T follicular helper cell (primary cell): ENCODE data around the gene PLSCR4.

ENCODE experiments used
- DNase-seq: peaks from one replicate; pipeline ENCODE4 v3.0.0-alpha.2; 2020; ENCODE audit warnings: low read depth

PLSCR4 gene

GRCh38 chr3:146160964-146161662 lies 89.8 kb downstream of the PLSCR4 start, which contains the start of gene PLOD2:
Gene PLOD2, minus strand, starts transcription at chr3:146161184. Its CDS starts 195 bp downstream, at chr3:146160989.
- no peak for DNase-seq

GRCh38 chr3:146160321-146160963 lies 90.5 kb downstream of the PLSCR4 start:
- DNase-seq, result no peak

GRCh38 chr3:146159616-146160320 lies 91.1 kb downstream of the PLSCR4 start:
- no peak for DNase-seq

GRCh38 chr3:146159037-146159436 lies 91.9 kb downstream of the PLSCR4 start:
- DNase-seq, result no peak

- DNase-seq, result no peak
These were observed 93.4 kb downstream of the PLSCR4 start for GRCh38 chr3:146157325-146158060.

- no peak for DNase-seq
These were observed 94.1 kb downstream of the PLSCR4 start for GRCh38 chr3:146156666-146157314.

GRCh38 chr3:146156095-146156494 lies 94.8 kb downstream of the PLSCR4 start:
- no peak for DNase-seq

- no peak for DNase-seq
These were observed 95.9 kb downstream of the PLSCR4 start for GRCh38 chr3:146154995-146155394.

- no peak for DNase-seq
These were observed 96.6 kb downstream of the PLSCR4 start for GRCh38 chr3:146154316-146154715.

GRCh38 chr3:146153429-146153828 lies 97.5 kb downstream of the PLSCR4 start:
- DNase-seq, result no peak

GRCh38 chr3:146152834-146153233 lies 98.1 kb downstream of the PLSCR4 start:
- DNase-seq, result no peak

- DNase-seq, result no peak
These were observed 102.4 kb downstream of the PLSCR4 start for GRCh38 chr3:146148468-146148931.

- no peak for DNase-seq
These were observed 105.3 kb downstream of the PLSCR4 start for GRCh38 chr3:146145642-146146041.

- no peak for DNase-seq
These were observed 108.1 kb downstream of the PLSCR4 start for GRCh38 chr3:146142757-146143156.
